H9 (cell line): ENCODE measurements around the gene CD68. TPM values are rescaled to one million over a fixed set of nuclear protein-coding genes. Genes with fewer than 3 reads are reported as not detected.
A peak's percentile ranks its signal among the peaks of the same experiment; 100 is the strongest.

Experiments
- DNase-seq: peaks from one replicate; pipeline ENCODE4 v3.0.0-alpha.2; 2017
- H2AFZ ChIP-seq: one replicate; pipeline ENCODE4 v1.6.1; 2013; ENCODE audit warnings: mild to moderate bottlenecking, low read length, control low read depth, moderate library complexity
- H2AK5ac ChIP-seq: 2 replicates; pipeline ENCODE4 v1.6.1; 2013; ENCODE audit warnings: low read length, control low read depth, mixed read lengths; ENCODE audit not compliant: insufficient read length
- H2BK120ac ChIP-seq: one replicate; pipeline ENCODE4 v1.6.1; 2013; ENCODE audit warnings: low read depth, mild to moderate bottlenecking, low read length, control low read depth, inconsistent platforms; ENCODE audit not compliant: poor library complexity, severe bottlenecking
- H2BK12ac ChIP-seq: 2 replicates; pipeline ENCODE4 v1.6.1; 2013; ENCODE audit warnings: low read length, control low read depth, mixed read lengths, low read depth; ENCODE audit not compliant: insufficient read length
- H2BK15ac ChIP-seq: 2 replicates; pipeline ENCODE4 v1.6.1; 2013; ENCODE audit warnings: low read depth, low read length, control low read depth
- H2BK20ac ChIP-seq: one replicate; pipeline ENCODE4 v1.6.1; 2013; ENCODE audit warnings: low read depth, mild to moderate bottlenecking, low read length, control low read depth, inconsistent platforms; ENCODE audit not compliant: poor library complexity, severe bottlenecking
- H2BK5ac ChIP-seq: 2 replicates; pipeline ENCODE4 v1.6.1; 2013; ENCODE audit warnings: low read length, control low read depth, mixed read lengths; ENCODE audit not compliant: insufficient read length
- H3K14ac ChIP-seq: 2 replicates; pipeline ENCODE4 v1.6.1; 2013; ENCODE audit warnings: low read length, control low read depth; ENCODE audit not compliant: insufficient read depth
- H3K18ac ChIP-seq: 2 replicates; pipeline ENCODE4 v1.6.1; 2013; ENCODE audit warnings: low read depth, mild to moderate bottlenecking, mixed read lengths, low read length, control low read depth; ENCODE audit not compliant: insufficient read length
- H3K23ac ChIP-seq: 2 replicates; pipeline ENCODE4 v1.6.1; 2013; ENCODE audit warnings: low read length, control low read depth, mixed read lengths, low read depth; ENCODE audit not compliant: insufficient read length
- H3K23me2 ChIP-seq: 2 replicates; pipeline ENCODE4 v1.6.1; 2013; ENCODE audit warnings: low read depth, mild to moderate bottlenecking, mixed read lengths, low read length, control low read depth; ENCODE audit not compliant: insufficient read length, poor library complexity, severe bottlenecking
- H3K27ac ChIP-seq: 2 replicates; pipeline ENCODE4 v1.5.1; 2013; ENCODE audit warnings: low read length, control low read depth, mixed read lengths, low read depth; ENCODE audit not compliant: insufficient read length
- H3K27me3 ChIP-seq: 2 replicates; pipeline ENCODE4 v1.6.1; 2013; ENCODE audit warnings: low read length, control low read depth, inconsistent platforms; ENCODE audit not compliant: insufficient read depth
- H3K4ac ChIP-seq: 2 replicates; pipeline ENCODE4 v1.6.1; 2013; ENCODE audit warnings: low read depth, mild to moderate bottlenecking, control low read depth, inconsistent platforms, low read length, moderate library complexity
- H3K4me1 ChIP-seq: 2 replicates; pipeline ENCODE4 v1.6.1; 2013; ENCODE audit warnings: low read length, control low read depth, inconsistent platforms; ENCODE audit not compliant: insufficient read depth
- H3K4me2 ChIP-seq: 2 replicates; pipeline ENCODE4 v1.6.1; 2013; ENCODE audit warnings: low read length, control low read depth, mixed read lengths; ENCODE audit not compliant: insufficient read length, insufficient read depth
- H3K56ac ChIP-seq: 2 replicates; pipeline ENCODE4 v1.6.1; 2013; ENCODE audit warnings: low read depth, mild to moderate bottlenecking, mixed read lengths, low read length, control low read depth; ENCODE audit not compliant: insufficient read length
- H3K79me1 ChIP-seq: 2 replicates; pipeline ENCODE4 v1.6.1; 2013; ENCODE audit warnings: low read depth, mild to moderate bottlenecking, moderate library complexity, low read length, control low read depth, inconsistent platforms; ENCODE audit not compliant: insufficient read depth, poor library complexity, severe bottlenecking
- H3K79me2 ChIP-seq: 2 replicates; pipeline ENCODE4 v1.6.1; 2013; ENCODE audit warnings: low read length, control low read depth, inconsistent platforms; ENCODE audit not compliant: insufficient read depth
- H3K9ac ChIP-seq: 2 replicates; pipeline ENCODE4 v1.6.1; 2013; ENCODE audit warnings: low read length, control low read depth, mixed read lengths; ENCODE audit not compliant: insufficient read length; ENCODE audit errors: extremely low read depth
- H3K9me3 ChIP-seq: one replicate; pipeline ENCODE4 v1.6.1; 2013; ENCODE audit warnings: low read depth, low read length, inconsistent platforms; ENCODE audit not compliant: control insufficient read depth
- H3T11ph ChIP-seq: one replicate; pipeline ENCODE4 v1.6.1; 2013; ENCODE audit warnings: mild to moderate bottlenecking, low read length, control low read depth, inconsistent platforms
- H4K20me1 ChIP-seq: one replicate; pipeline ENCODE4 v1.6.1; 2013; ENCODE audit not compliant: control insufficient read depth, insufficient read length, insufficient read depth
- H4K5ac ChIP-seq: 2 replicates; pipeline ENCODE4 v1.6.1; 2013; ENCODE audit warnings: low read depth, mild to moderate bottlenecking, mixed read lengths, low read length, control low read depth; ENCODE audit not compliant: insufficient read length
- H4K8ac ChIP-seq: replicated peaks from 2 replicates; pipeline ENCODE4 v1.6.1; 2013; ENCODE audit warnings: low read length, control low read depth, mixed read lengths, low read depth; ENCODE audit not compliant: insufficient read length
- H4K91ac ChIP-seq: 2 replicates; pipeline ENCODE4 v1.6.1; 2013; ENCODE audit warnings: low read depth, mild to moderate bottlenecking, moderate library complexity, mixed read lengths, low read length, control low read depth; ENCODE audit not compliant: insufficient read length
- H3K27ac Mint-ChIP-seq, 3 experiments: 2 replicates in 2 of 3; 3 replicates in 1 of 3; pipeline ENCODE4 v1.8.0; 2020 to 2021; ENCODE audit warnings: mixed read lengths in 3 of 3, mild to moderate bottlenecking in 1 of 3, moderate library complexity in 1 of 3
- H3K27me3 Mint-ChIP-seq: 2 replicates; pipeline ENCODE4 v1.8.0; 2021; ENCODE audit warnings: low read depth, mild to moderate bottlenecking, moderate library complexity, mixed read lengths
- H3K36me3 Mint-ChIP-seq, 3 experiments: 2 replicates in 2 of 3; 3 replicates in 1 of 3; pipeline ENCODE4 v1.8.0; 2020 to 2021; ENCODE audit warnings: low read depth in 3 of 3, mixed read lengths in 3 of 3; ENCODE audit not compliant: insufficient read depth in 1 of 3
- H3K4me1 Mint-ChIP-seq, 2 experiments: 2 replicates each; pipeline ENCODE4 v1.8.0; 2020; ENCODE audit warnings: mixed read lengths in 2 of 2
- H3K4me3 Mint-ChIP-seq, 2 experiments: 2 replicates in 1 of 2; 3 replicates in 1 of 2; pipeline ENCODE4 v1.8.0; 2020 to 2021; ENCODE audit warnings: mild to moderate bottlenecking in 2 of 2, mixed read lengths in 2 of 2, moderate library complexity in 1 of 2
- H3K9me3 Mint-ChIP-seq, 2 experiments: 2 replicates in 1 of 2; 3 replicates in 1 of 2; pipeline ENCODE4 v1.8.0; 2020; ENCODE audit warnings: mild to moderate bottlenecking in 2 of 2, mixed read lengths in 2 of 2, moderate library complexity in 1 of 2
- CTCF ChIP-seq: fragments of 200-600 bp; sonication (generic); conservative IDR thresholded peaks from 3 replicates; pipeline ENCODE4 v1.8.0; 2021; ENCODE audit warnings: antibody characterized with exemption, mild to moderate bottlenecking
- WGBS: extraction: QIAGEN DNeasy Blood & Tissue Kit; methylation state at CpG from one replicate; pipeline ENCODE4 v1.1.7; 2013; ENCODE audit warnings: missing lambda C conversion rate, low lambda C conversion rate, mixed read lengths; ENCODE audit not compliant: insufficient read length; ENCODE audit errors: extremely low coverage; 5-methylcytosine and 5-hydroxymethylcytosine counted together
- total RNA-seq: library from RNA; stranded (reverse); gene quantifications from 2 replicates; pipeline ENCODE4 v1.2.1, GENCODE V29; 2021

The CD68 gene
- total RNA-seq, 1 experiment from 2014 or later: 0.42 TPM

- H3K79me2 ChIP-seq: peaks cover 9% of the 10 kb centered on the region; the same call in 1 of the 2 replicates
- no peak overlapping the region for H2BK120ac ChIP-seq
- Mint-ChIP-seq H3K27me3 (no peaks in the 10 kb centered on the region), H3K4me3 (peak overlapping the region; percentile 89), H3K9me3 (no peaks in the 10 kb centered on the region), H3K27ac (peak overlapping the region; percentile 1 to 57 (median 42); a peak in 4 of 7 replicates), H3K4me1 (peaks cover 22 to 23% of the 10 kb centered on the region in 2 experiments), H3K36me3 (peaks cover 6 to 20% (median 14%) of the 10 kb centered on the region in 3 experiments; a peak in 6 of 7 replicates)
- no peak overlapping the region for H2BK5ac ChIP-seq
- peaks cover 7% of the 10 kb centered on the region for H3K23me2 ChIP-seq
- no peak overlapping the region for H3K18ac ChIP-seq
- H3K14ac ChIP-seq: no peak overlapping the region
- H2BK12ac ChIP-seq: no peak overlapping the region
- no peak overlapping the region for H4K5ac ChIP-seq
- H3K56ac ChIP-seq: no peak overlapping the region
- H2AK5ac ChIP-seq: no peak overlapping the region
- H4K8ac ChIP-seq: no peak overlapping the region
- H3K4me1 ChIP-seq: peaks cover 5% of the 10 kb centered on the region
- H3T11ph ChIP-seq: no peak overlapping the region
- H2BK20ac ChIP-seq: no peak overlapping the region
- H3K27ac ChIP-seq: no peak overlapping the region
- H3K4me2 ChIP-seq: peak overlapping the region; percentile 83
- no peak overlapping the region for H2AFZ ChIP-seq
- peak overlapping the region; percentile 28 for H3K9ac ChIP-seq
- no peaks in the 10 kb centered on the region for H3K79me1 ChIP-seq
- H3K27me3 ChIP-seq: no peaks in the 10 kb centered on the region
- H3K23ac ChIP-seq: no peak overlapping the region
- H2BK15ac ChIP-seq: no peak overlapping the region
- whole genome bisulfite sequencing: no CpG with 5 or more reads among the region's 20 CpGs
- no peak overlapping the region for H4K91ac ChIP-seq
- H3K4ac ChIP-seq: no peak overlapping the region
- no peaks in the 10 kb centered on the region for H3K9me3 ChIP-seq
- H4K20me1 ChIP-seq: no peaks in the 10 kb centered on the region
- 0 out of 3 replicates have a peak, but pooled peaks have one; percentile 6 for TF ChIP-seq CTCF
- DNase-seq: no peak
Observed at GRCh38 chr17:7613769-7614424, 34.5 kb downstream of the CD68 start.
